Stomach smooth muscle (tissue), 2 donors: Measurements from ENCODE around the gene RBM4.

ENCODE experiments used
- H3K27ac ChIP-seq: one replicate; pipeline ENCODE4 v1.7.0; 2013; ENCODE audit warnings: mild to moderate bottlenecking, low read length, inconsistent platforms
- H3K27me3 ChIP-seq, 2 donors: one replicate each; pipeline ENCODE4 v1.7.0; 2013; ENCODE audit warnings: low read length in 2 of 2; ENCODE audit not compliant: insufficient read depth in 2 of 2, control insufficient read depth in 1 of 2
- H3K36me3 ChIP-seq, 2 donors: one replicate each; pipeline ENCODE4 v1.7.0; 2013; ENCODE audit warnings: low read length in 2 of 2; ENCODE audit not compliant: control insufficient read depth in 2 of 2, insufficient read depth in 2 of 2
- H3K4me1 ChIP-seq: one replicate; pipeline ENCODE4 v1.7.0; 2013; ENCODE audit warnings: low read length; ENCODE audit not compliant: control insufficient read depth, insufficient read depth
- H3K4me3 ChIP-seq, 2 donors: one replicate each; pipeline ENCODE4 v1.7.0; 2013; ENCODE audit warnings: low read length in 2 of 2
- H3K9ac ChIP-seq, 2 donors: one replicate each; pipeline ENCODE4 v1.7.0; 2013; ENCODE audit warnings: low read length in 2 of 2, mild to moderate bottlenecking in 1 of 2
- H3K9me3 ChIP-seq, 2 donors: one replicate each; pipeline ENCODE4 v1.7.0; 2013; ENCODE audit warnings: low read length in 2 of 2; ENCODE audit not compliant: control insufficient read depth in 2 of 2
- donor health status: healthy.
- donor health status: Pancreatic carcinoma.

The RBM4 gene

DNA sequence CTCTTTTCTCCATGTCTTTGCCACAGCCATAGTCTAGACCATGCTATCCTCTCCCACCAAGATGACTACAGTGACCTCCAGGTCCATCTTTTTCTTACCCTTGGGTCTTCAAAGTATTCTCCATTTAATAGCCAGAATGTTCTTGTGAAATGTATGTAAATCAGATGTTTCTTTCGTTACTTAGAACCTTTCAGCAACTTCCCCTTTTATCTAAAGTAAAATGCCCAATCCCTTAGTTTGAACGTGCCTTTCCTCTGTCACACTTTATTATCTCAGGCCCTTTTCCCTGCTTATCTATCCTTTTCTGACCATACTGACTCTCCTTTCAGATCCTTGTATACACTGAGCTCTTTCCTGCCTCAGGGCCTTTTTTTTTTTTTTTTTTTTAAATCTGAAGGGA, 21.3 kb downstream of the RBM4 start:
- H3K9me3 ChIP-seq = no peaks in the 10 kb centered on the region
- no peaks in the 10 kb centered on the region for H3K27me3 ChIP-seq
- H3K4me3 ChIP-seq = no peak overlapping the region
- H3K36me3 ChIP-seq = peaks cover 10% of the 10 kb centered on the region in 2 donors
- H3K9ac ChIP-seq = no peak overlapping the region
- H3K27ac ChIP-seq = no peak overlapping the region
- H3K4me1 ChIP-seq = peaks cover 3% of the 10 kb centered on the region

DNA sequence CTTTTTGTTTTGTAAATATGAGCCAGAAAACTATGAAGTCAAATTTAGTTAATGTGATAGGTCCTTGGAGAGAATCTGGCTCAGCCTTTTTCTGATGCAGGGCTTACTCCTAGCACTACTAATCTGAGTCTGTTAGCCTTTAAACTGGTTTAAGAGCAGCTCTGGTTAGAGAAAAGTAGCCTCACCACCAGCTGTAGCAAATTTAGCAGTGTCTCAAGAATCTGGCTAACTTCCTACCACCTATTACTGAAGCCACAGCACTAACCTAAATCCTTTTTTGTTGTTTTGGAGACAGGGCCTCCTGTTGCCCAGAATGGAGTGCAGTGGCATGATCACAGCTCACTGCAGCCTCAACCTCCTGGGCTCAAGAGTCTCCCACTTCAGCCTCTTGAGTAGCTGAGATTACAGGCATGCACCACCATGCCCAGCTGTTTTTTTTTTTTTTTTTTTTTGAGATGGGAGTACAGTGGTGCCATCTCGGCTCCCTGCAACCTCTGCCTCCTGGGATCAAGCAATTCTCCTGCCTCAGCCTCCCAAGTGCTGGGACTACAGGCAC, 25.3 kb downstream of the RBM4 start:
- H3K36me3 ChIP-seq = peaks cover 34 to 39% of the 10 kb centered on the region in 2 donors
- H3K4me3 ChIP-seq = no peak overlapping the region
- no peaks in the 10 kb centered on the region for H3K27me3 ChIP-seq
- H3K27ac ChIP-seq = no peak overlapping the region
- peaks cover 3% of the 10 kb centered on the region for H3K4me1 ChIP-seq
- no peaks in the 10 kb centered on the region for H3K9me3 ChIP-seq
- no peak overlapping the region for H3K9ac ChIP-seq

DNA sequence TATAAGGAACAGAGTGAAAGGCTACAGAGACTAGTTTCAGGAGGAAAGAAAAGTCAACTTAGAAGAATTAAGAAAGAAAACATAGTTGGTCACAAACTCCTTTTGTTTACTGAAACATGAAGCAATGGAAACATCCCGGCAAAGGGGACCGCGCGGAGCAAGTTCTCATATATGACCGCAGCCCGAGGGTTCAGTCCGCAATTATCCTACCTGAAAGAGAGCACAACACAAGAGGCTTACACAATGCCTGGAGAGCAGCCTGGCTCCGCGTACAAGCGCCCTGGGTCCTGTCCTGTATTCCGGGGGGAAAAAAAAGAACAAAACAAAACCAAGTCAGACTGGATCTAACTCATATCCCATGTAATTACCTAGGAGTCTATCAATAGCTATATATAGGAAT, 26.9 kb downstream of the RBM4 start:
- Histone ChIP-seq H3K4me3 (no peak overlapping the region), H3K27ac (no peak overlapping the region), H3K4me1 (peaks cover 3% of the 10 kb centered on the region), H3K27me3 (no peaks in the 10 kb centered on the region), H3K9ac (no peak overlapping the region), H3K36me3 (peaks cover 35 to 36% of the 10 kb centered on the region in 2 donors), H3K9me3 (no peaks in the 10 kb centered on the region)

DNA sequence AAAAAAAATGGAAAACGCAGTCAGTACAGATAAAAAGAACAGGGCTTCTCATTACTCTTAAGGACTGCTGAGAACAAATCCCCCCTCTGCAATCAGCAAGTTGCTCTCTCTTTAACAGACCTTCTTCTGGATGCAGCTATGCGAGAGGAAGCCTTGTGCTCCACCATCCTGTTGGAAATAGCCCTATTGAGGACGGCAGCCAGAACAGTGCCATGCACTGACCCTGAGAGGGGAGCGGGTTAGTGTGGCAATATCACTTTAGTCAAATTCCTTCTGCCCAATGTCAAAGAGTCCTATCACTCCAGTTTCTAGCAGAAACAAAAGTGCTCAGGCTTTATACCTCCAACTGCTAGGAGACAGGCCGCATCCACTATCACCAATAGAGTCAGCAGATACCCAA, 32.3 kb downstream of the RBM4 start:
- Histone ChIP-seq H3K4me1 (peaks cover 7% of the 10 kb centered on the region), H3K9ac (no peak overlapping the region), H3K36me3 (peaks cover 20 to 24% of the 10 kb centered on the region in 2 donors)

DNA sequence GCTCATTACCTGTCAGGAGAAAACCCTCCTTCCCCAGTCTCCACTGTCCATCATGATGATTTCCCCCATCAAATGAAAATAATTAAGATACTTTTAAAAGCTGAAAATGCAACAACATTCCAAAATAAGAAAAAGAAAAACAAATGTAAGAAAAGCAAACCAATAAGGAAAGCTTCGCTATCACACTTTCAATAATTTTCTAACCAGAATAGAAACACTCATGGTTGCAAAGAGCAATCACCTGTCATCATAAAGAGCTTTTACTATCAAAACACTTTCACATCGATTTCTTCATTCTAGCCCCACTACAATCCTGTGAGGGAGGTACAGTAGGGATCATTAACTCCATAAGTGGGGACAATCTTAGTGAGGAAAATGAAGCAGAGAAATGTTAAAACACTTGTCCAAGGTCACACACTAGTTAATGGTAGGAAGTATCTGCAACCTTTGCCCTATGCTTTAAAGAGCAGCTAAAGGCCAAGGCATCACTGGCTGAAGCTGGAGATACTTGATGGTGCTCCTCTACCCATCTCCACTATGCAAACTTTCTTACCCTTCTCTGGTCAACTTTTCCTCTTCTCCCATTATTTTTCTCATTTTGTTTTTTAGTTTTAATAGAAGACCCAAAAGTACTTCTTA, 36.6 kb downstream of the RBM4 start:
- Histone ChIP-seq H3K9me3 (no peaks in the 10 kb centered on the region), H3K4me3 (peak overlapping the region in 1 of 2 donors; percentile 7), H3K9ac (no peak overlapping the region), H3K4me1 (peaks cover 22% of the 10 kb centered on the region), H3K36me3 (peaks cover 0 to 2% of the 10 kb centered on the region in 2 donors), H3K27ac (no peak overlapping the region), H3K27me3 (no peaks in the 10 kb centered on the region)

More for the DNA sequence above, 32.3 kb downstream of the RBM4 start:
- H3K4me3 ChIP-seq = no peak overlapping the region
- no peak overlapping the region for H3K27ac ChIP-seq
- no peaks in the 10 kb centered on the region for H3K27me3 ChIP-seq
- no peaks in the 10 kb centered on the region for H3K9me3 ChIP-seq

DNA sequence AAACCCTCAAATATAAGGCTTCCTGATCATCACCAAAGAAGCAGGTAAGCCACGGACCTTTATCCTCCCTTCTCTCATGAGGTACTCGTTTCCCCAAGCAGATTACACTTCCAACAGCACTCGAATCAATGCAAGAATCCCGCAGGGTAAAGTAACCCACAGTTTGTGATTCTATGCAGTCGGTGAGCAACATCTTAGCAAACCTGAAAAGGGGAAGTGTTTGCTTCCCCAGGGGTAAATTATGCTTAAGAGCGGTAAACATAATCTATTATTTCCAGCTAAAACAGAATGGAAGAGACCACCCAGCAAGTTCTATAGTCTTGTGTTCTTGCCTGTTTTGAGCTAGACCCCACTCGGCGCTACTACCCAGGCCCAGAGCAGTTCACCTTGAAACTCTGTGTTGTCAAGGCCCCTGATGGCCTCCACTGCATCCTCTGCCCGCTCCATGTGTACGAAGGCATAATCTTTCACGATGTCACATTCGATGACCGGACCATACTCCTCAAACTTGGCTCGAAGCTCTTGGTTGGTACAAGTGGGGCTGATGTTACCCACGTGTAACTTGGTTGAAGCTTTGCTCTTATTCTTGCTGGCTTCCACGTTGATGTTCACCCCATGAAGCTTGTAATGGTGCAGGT, 37.9 kb downstream of the RBM4 start:
- Histone ChIP-seq H3K27me3 (no peaks in the 10 kb centered on the region), H3K9me3 (no peaks in the 10 kb centered on the region), H3K4me3 (peak overlapping the region; percentile 77 to 86), H3K27ac (no peak overlapping the region), H3K36me3 (no peaks in the 10 kb centered on the region), H3K4me1 (peaks cover 14% of the 10 kb centered on the region), H3K9ac (no peak overlapping the region)

DNA sequence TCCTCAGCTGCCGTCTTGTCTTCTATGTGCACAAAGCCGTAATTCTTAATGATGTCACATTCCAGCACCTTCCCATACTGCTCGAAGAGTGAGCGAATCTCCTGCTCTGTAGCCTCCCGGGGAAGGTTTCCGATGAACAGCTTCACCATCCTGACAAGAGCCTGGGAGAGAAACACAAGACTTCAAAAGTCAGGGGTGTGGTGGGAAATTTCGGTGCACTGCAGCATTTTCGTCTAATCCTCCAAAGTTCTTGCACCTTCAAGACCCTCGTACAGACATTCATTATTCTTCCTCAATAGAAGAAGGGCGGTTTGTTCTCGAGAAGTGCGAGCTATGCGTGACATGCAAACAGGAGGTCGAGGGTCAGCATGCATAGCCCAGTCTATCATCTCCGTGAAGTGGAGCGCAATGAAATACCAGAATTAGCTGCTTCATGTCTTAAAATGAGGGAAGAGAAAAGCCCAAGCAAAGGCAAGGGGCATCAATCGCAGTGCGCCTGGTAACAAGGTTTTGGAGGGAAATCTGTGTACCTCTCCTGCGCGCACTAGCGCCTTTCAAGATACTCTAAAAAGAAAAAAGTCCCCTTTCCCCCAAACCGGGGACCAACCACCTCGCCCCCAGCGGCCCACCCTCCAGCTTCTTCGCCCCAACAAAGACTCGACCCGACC, 38.6 kb downstream of the RBM4 start:
- Histone ChIP-seq H3K27ac (peak overlapping the region; percentile 99), H3K27me3 (no peaks in the 10 kb centered on the region), H3K9me3 (no peaks in the 10 kb centered on the region), H3K4me3 (peak overlapping the region; percentile 77 to 86), H3K36me3 (no peaks in the 10 kb centered on the region), H3K9ac (peak overlapping the region; percentile 80 to 96), H3K4me1 (peaks cover 14% of the 10 kb centered on the region)

DNA sequence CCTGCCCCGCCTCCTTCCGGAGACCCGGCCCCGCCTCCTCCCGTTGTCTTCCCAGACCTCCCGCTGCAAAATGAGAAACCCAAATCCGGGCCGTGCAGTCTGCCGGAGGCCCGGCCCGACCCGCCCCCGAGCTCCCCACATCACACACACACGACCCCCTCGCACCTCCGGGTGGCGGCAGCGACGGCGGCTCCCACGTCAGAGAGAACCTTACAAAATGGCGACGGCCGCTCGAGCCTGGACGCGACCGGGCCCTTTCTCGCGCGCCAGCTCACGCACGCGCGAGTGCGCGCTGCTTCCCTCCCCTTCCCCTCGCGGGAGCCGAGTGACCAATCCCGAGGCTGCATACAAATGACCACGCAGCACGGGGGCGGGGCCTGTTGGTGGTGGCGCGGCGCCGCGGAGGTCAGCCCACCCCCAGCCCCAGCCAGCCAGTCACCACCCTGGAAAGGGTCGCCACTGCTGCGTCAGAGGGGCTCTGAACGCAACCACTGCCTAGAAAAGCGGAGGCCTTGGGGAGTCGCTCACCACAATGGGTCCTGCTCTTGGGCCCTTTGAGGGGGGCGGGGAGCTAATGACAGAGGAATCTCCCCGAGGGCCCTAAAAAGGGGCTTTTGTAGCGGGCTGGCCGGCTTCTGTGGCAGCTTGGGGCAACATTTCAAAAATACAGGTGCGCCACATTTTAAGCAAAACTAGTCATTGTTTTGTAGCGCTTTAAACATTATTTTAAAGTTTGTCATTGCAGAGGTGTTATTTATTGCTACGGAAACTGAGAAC, 39.3 kb downstream of the RBM4 start, which contains the start of gene RBM4B:
TSS of gene RBM4B (minus strand) at position 289 of the 777 bp plus-strand sequence. CDS start 808 bp downstream, outside the sequence.
- Histone ChIP-seq H3K4me1 (peaks cover 14% of the 10 kb centered on the region), H3K9ac (peak within 1 kb of the TSS; percentile 80 to 96), H3K27me3 (no peaks in the 10 kb centered on the region), H3K27ac (peak within 1 kb of the TSS; percentile 99), H3K36me3 (no peaks in the 10 kb centered on the region), H3K4me3 (peak within 1 kb of the TSS; percentile 77 to 86), H3K9me3 (no peaks in the 10 kb centered on the region)

DNA sequence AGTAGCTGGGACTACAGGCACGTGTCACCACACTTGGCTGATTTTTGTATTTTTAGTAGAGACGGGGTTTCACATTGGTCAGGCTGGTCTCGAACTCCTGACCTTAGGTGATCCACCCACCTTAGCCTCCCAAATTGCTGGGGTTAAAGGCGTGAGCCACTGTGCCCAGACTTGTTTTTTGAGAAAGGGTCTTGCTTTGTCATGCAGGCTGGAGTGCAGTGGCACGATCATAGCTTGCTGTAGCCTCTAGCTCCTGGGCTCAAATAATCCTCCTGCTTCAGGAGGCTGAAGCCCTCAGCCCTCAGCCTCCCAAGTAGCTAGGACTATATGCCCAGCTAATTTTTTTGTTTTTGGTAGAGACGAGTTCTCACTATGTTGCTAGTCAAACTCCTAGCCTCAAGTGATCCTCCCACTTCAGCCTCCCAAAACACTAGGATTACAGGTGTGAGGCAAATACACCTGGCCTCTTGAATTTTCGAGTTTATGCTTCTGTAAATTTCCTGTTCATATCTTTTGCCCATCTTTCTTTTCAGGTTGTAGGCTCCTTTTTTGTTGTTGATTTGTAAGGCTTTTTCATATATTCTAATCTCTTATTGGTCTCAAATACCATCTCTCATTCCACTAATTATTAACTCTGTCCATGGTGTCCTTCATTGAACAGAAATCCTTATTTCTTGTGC, 42.6 kb downstream of the RBM4 start:
- H3K4me1 ChIP-seq = peaks cover 12% of the 10 kb centered on the region

DNA sequence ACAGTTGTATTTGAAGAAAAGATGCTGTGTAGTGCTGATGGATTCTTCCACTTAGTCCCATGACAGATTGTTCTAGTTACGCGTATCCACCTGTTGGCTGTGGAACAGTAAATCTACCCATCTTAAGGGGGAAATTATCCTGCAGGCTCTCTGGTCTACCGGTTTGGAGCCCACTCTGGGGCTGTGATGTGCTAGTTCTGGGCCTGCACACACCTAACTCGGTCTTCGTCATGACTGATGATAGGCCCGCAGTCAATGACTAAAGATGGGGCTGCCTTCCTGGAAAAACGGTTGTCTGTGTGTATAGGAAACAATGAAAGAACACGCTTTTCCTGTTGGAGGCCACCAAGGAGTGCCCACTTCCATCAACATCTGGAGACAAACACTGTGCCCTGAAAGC, 45.4 kb downstream of the RBM4 start:
- Histone ChIP-seq H3K27ac (no peak overlapping the region), H3K36me3 (no peaks in the 10 kb centered on the region), H3K9me3 (no peaks in the 10 kb centered on the region), H3K9ac (no peak overlapping the region), H3K4me1 (no peaks in the 10 kb centered on the region), H3K27me3 (no peaks in the 10 kb centered on the region), H3K4me3 (no peak overlapping the region)

More for the DNA sequence above, 42.6 kb downstream of the RBM4 start:
- H3K27me3 ChIP-seq = no peaks in the 10 kb centered on the region
- no peak overlapping the region for H3K27ac ChIP-seq
- no peaks in the 10 kb centered on the region for H3K9me3 ChIP-seq
- no peak overlapping the region for H3K4me3 ChIP-seq
- no peaks in the 10 kb centered on the region for H3K36me3 ChIP-seq
- H3K9ac ChIP-seq = no peak overlapping the region
